HEK293 (cell line): Measurements from ENCODE around the gene TTC9C.
"Not testable (repeated sequence)": the region's sequence is repeated elsewhere in the genome, so short reads cannot be mapped to it uniquely, and the experiment has no call there.

Source experiments
- CTCF ChIA-PET: fragments of 350-600 bp; formaldehyde crosslinking; extraction: SDS; loops from one replicate; lab custom pipeline; 2021; ENCODE audit warnings: antibody characterized with exemption; lab: Yijun Ruan, JAX
- POLR2A ChIA-PET: fragments of 300-600 bp; formaldehyde crosslinking; extraction: SDS; loops from one replicate; lab custom pipeline; 2020; ENCODE audit warnings: antibody characterized with exemption, inconsistent platforms; lab: Yijun Ruan, JAX
- H3K27ac ChIP-seq: fragments of 200-500 bp; sonication (Bioruptor generic); 2 replicates; pipeline ENCODE4 v1.5.1; 2014; ENCODE audit warnings: low read depth, low read length, control low read depth, inconsistent platforms; ENCODE audit errors: extremely low read depth
- H3K36me3 ChIP-seq, 2 experiments: fragments of 200-500 bp in 1 of 2; sonication (Bioruptor generic) in 1 of 2; 1 replicate in 1 of 2; 2 replicates in 1 of 2; pipeline ENCODE4 v1.5.1; 2014 to 2017; ENCODE audit warnings: inconsistent platforms in 2 of 2, low read length in 2 of 2; ENCODE audit not compliant: control insufficient read depth in 2 of 2, insufficient read depth in 1 of 2
- H3K4me1 ChIP-seq: fragments of 200-500 bp; sonication (Bioruptor generic); 2 replicates; pipeline ENCODE4 v1.5.1; 2014; ENCODE audit warnings: mild to moderate bottlenecking, low read length, inconsistent platforms; ENCODE audit not compliant: control insufficient read depth, insufficient read depth
- H3K4me3 ChIP-seq: 2 replicates; pipeline ENCODE4 v1.5.1; 2011; ENCODE audit warnings: low read depth, mild to moderate bottlenecking, control low read depth, low read length, moderate library complexity
- H3K9me3 ChIP-seq: fragments of 200-500 bp; sonication (Bioruptor generic); 2 replicates; pipeline ENCODE4 v1.5.1; 2014; ENCODE audit warnings: low read depth, low read length, inconsistent platforms; ENCODE audit not compliant: control insufficient read depth, insufficient read depth
- AEBP2 ChIP-seq: fragments of 450-650 bp; formaldehyde crosslinking; IDR thresholded peaks from 2 replicates; pipeline ENCODE4 v1.5.1; 2016; ENCODE audit warnings: missing biosample characterization, missing genetic modification characterization, borderline replicate concordance
- KLF9 ChIP-seq: fragments of 450-650 bp; formaldehyde crosslinking; IDR thresholded peaks from 2 replicates; pipeline ENCODE4 v1.5.1; 2016; ENCODE audit warnings: missing biosample characterization, missing genetic modification characterization, low read depth
- PRDM1 ChIP-seq: fragments of 450-650 bp; formaldehyde crosslinking; IDR thresholded peaks from 2 replicates; pipeline ENCODE4; 2016; ENCODE audit warnings: missing biosample characterization, missing genetic modification characterization
- WT1 ChIP-seq: fragments of 450-650 bp; formaldehyde crosslinking; IDR thresholded peaks from 2 replicates; pipeline ENCODE4 v1.5.1; 2016; ENCODE audit warnings: missing biosample characterization, missing genetic modification characterization
- ZBTB6 ChIP-seq: fragments of 450-650 bp; formaldehyde crosslinking; IDR thresholded peaks from 2 replicates; pipeline ENCODE4 v1.5.1; 2017; ENCODE audit warnings: missing biosample characterization, missing genetic modification characterization
- ZNF114 ChIP-seq: fragments of 450-650 bp; formaldehyde crosslinking; IDR thresholded peaks from 2 replicates; pipeline ENCODE4 v1.5.0; 2017; ENCODE audit warnings: missing biosample characterization, missing genetic modification characterization
- ZNF16 ChIP-seq: fragments of 450-650 bp; formaldehyde crosslinking; IDR thresholded peaks from 2 replicates; pipeline ENCODE4 v1.5.1; 2016; ENCODE audit warnings: low read depth, missing biosample characterization, missing genetic modification characterization
- ZNF211 ChIP-seq: fragments of 450-650 bp; formaldehyde crosslinking; IDR thresholded peaks from 2 replicates; pipeline ENCODE4 v1.5.1; 2016; ENCODE audit warnings: low read depth, missing biosample characterization, missing genetic modification characterization
- ZNF366 ChIP-seq: fragments of 450-650 bp; formaldehyde crosslinking; conservative IDR thresholded peaks from 2 replicates; pipeline ENCODE4 v1.5.1; 2016; ENCODE audit warnings: missing biosample characterization, missing genetic modification characterization
- ZNF433 ChIP-seq: fragments of 450-650 bp; formaldehyde crosslinking; IDR thresholded peaks from 2 replicates; pipeline ENCODE4 v1.5.1; 2016; ENCODE audit warnings: missing biosample characterization, missing genetic modification characterization, low read depth
- ZNF626 ChIP-seq: fragments of 450-650 bp; sonication (Bioruptor Pico); formaldehyde crosslinking; IDR thresholded peaks from 2 replicates; pipeline ENCODE4 v1.5.1; 2018; ENCODE audit warnings: missing biosample characterization, missing genetic modification characterization, inconsistent platforms
- ZNF658 ChIP-seq: fragments of 450-650 bp; formaldehyde crosslinking; IDR thresholded peaks from 2 replicates; pipeline ENCODE4; 2016; ENCODE audit warnings: missing biosample characterization, missing genetic modification characterization
- ZNF664 ChIP-seq: fragments of 450-650 bp; formaldehyde crosslinking; IDR thresholded peaks from 2 replicates; pipeline ENCODE4 v1.5.1; 2016; ENCODE audit warnings: missing biosample characterization, missing genetic modification characterization
- ZNF677 ChIP-seq: fragments of 450-650 bp; IDR thresholded peaks from 2 replicates; pipeline ENCODE4 v1.5.0; 2018; ENCODE audit warnings: missing biosample characterization, mild to moderate bottlenecking, missing genetic modification characterization, moderate library complexity
- ZNF707 ChIP-seq: fragments of 450-650 bp; formaldehyde crosslinking; IDR thresholded peaks from 2 replicates; pipeline ENCODE4 v1.5.1; 2016; ENCODE audit warnings: missing biosample characterization, missing genetic modification characterization

TTC9C gene

GRCh38 chr11:62755086-62755615 is 26.9 kb downstream of the TTC9C start:
- no peak for TF ChIP-seq ZNF664 (tag by site-specific recombination)
- no peak for TF ChIP-seq ZNF707 (tag by site-specific recombination)
- no peak for TF ChIP-seq ZBTB6 (tag by site-specific recombination)
- no peak for TF ChIP-seq ZNF433 (tag by site-specific recombination)
- TF ChIP-seq ZNF677: no peak
- no peak for TF ChIP-seq PRDM1
- TF ChIP-seq ZNF658 (tag by site-specific recombination): no peak
- ChIA-PET POLR2A (interaction anchor here (1.6 to 3.4 kb wide), 3 partner anchors 12 to 79 kb away, joined by 5 to 137 read pairs (median 22); partner anchors contain the start of genes HNRNPUL2 and TTC9C), CTCF (interaction anchor here (0.7 to 2.7 kb wide), 4 partner anchors 9 to 31 kb away, joined by 3 to 11 read pairs (median 4); partner anchors contain the start of gene TMEM179B)
- Histone ChIP-seq H3K4me3 (no peak overlapping the region), H3K36me3 (peaks cover 0 to 12% of the 10 kb centered on the region in 2 experiments; a peak in 2 of 3 replicates), H3K4me1 (no peaks in the 10 kb centered on the region), H3K27ac (no peak overlapping the region), H3K9me3 (no peaks in the 10 kb centered on the region)

- TF ChIP-seq AEBP2 (no peak), ZNF626 (tag by site-specific recombination) (no peak), KLF9 (no peak), ZNF16 (no peak), ZNF114 (tag by site-specific recombination) (no peak), ZNF211 (no peak)
- TF ChIP-seq, all 188 proteins: peak for 0
- ChIA-PET CTCF (interaction anchor here (0.8 to 1.9 kb wide), 2 partner anchors 9 to 12 kb away, joined by 5 to 6 read pairs; no protein-coding TSS in a partner anchor), POLR2A (interaction anchor here (1.1 to 1.5 kb wide), 3 partner anchors 11 to 97 kb away, joined by 3 to 4 read pairs (median 4); partner anchors contain the start of gene TMEM179B)
- Histone ChIP-seq H3K4me1 (peaks cover 4% of the 10 kb centered on the region; the same call in 1 of the 2 replicates), H3K4me3 (no peak overlapping the region), H3K36me3 (peaks cover 0 to 7% of the 10 kb centered on the region in 2 experiments; a peak in 2 of 3 replicates), H3K9me3 (no peaks in the 10 kb centered on the region), H3K27ac (no peak overlapping the region)
These were observed 29.8 kb downstream of the TTC9C start for GRCh38 chr11:62757846-62758788.

- peak; percentile 70 for TF ChIP-seq ZNF366 (tag by site-specific recombination)
- 0 out of 2 replicates have a peak, but pooled peaks have one; percentile 11 for TF ChIP-seq WT1 (tag by site-specific recombination)
- H3K9me3 ChIP-seq, H3K4me1 ChIP-seq, H3K27ac ChIP-seq, H3K4me3 ChIP-seq: not testable (repeated sequence)
- ChIA-PET POLR2A (interaction anchor here (0.6 to 4.2 kb wide), 22 partner anchors 7 to 187 kb away, joined by 3 to 35 read pairs (median 7); partner anchors contain the start of genes C11orf98, CSKMT, EEF1G and HNRNPUL2), CTCF (interaction anchor here (3.3 kb wide), 1 partner anchor 9 kb away, joined by 28 read pairs; the partner anchor contains the start of gene TAF6L)
- peaks cover 0 to 18% of the 10 kb centered on the region in 2 experiments; a peak in 2 of 3 replicates for H3K36me3 ChIP-seq
These were observed 32.6 kb downstream of the TTC9C start for GRCh38 chr11:62760867-62761227.
